DOHH2 (cell line): Measurements from ENCODE around the gene COPS9.

ENCODE experiments used
- H3F3A ChIP-seq: fragments of 200-600 bp; sonication (generic), shearing (Covaris generic); 2 replicates; pipeline ENCODE4 v1.6.0; 2016; ENCODE audit warnings: antibody characterized with exemption, mild to moderate bottlenecking; ENCODE audit not compliant: control insufficient read depth, insufficient read depth
- H3K27ac ChIP-seq: fragments of 200-600 bp; sonication (generic); 2 replicates; pipeline ENCODE4 v1.5.1; 2014; ENCODE audit warnings: low read depth, mild to moderate bottlenecking, low read length, moderate library complexity
- H3K27me3 ChIP-seq: fragments of 200-600 bp; sonication (generic); 2 replicates; pipeline ENCODE4 v1.6.1; 2014; ENCODE audit warnings: mild to moderate bottlenecking, low read length, mixed read lengths; ENCODE audit not compliant: control insufficient read depth
- H3K36me3 ChIP-seq: fragments of 200-600 bp; sonication (generic); 2 replicates; pipeline ENCODE4 v1.6.1; 2014; ENCODE audit warnings: mild to moderate bottlenecking, low read length, moderate library complexity, mixed read lengths; ENCODE audit not compliant: control insufficient read depth
- H3K4me1 ChIP-seq: fragments of 200-600 bp; sonication (generic); 2 replicates; pipeline ENCODE4 v1.6.1; 2014; ENCODE audit warnings: mild to moderate bottlenecking, low read length, mixed read lengths; ENCODE audit not compliant: control insufficient read depth
- H3K4me2 ChIP-seq: fragments of 200-600 bp; sonication (generic); 2 replicates; pipeline ENCODE4 v1.6.0; 2014; ENCODE audit warnings: mild to moderate bottlenecking, low read length, moderate library complexity
- H3K4me3 ChIP-seq: fragments of 200-600 bp; sonication (generic); 2 replicates; pipeline ENCODE4 v1.5.1; 2014; ENCODE audit warnings: mild to moderate bottlenecking, low read length, mixed read lengths
- H3K79me2 ChIP-seq: fragments of 200-600 bp; sonication (generic); 2 replicates; pipeline ENCODE4 v1.6.1; 2014; ENCODE audit warnings: mild to moderate bottlenecking, low read length, mixed read lengths; ENCODE audit not compliant: control insufficient read depth
- H3K9me2 ChIP-seq: fragments of 200-600 bp; sonication (generic); replicated peaks from 2 replicates; pipeline ENCODE4 v1.6.1; 2014; ENCODE audit warnings: mild to moderate bottlenecking, low read length, mixed read lengths; ENCODE audit not compliant: control insufficient read depth
- H3K9me3 ChIP-seq: fragments of 200-600 bp; sonication (generic); 2 replicates; pipeline ENCODE4 v1.6.1; 2014; ENCODE audit warnings: antibody characterized with exemption, low read length, mixed read lengths; ENCODE audit not compliant: control insufficient read depth, insufficient read depth
- H4K20me1 ChIP-seq: fragments of 200-600 bp; sonication (generic); 2 replicates; pipeline ENCODE4 v1.6.0; 2014; ENCODE audit warnings: low read depth, mild to moderate bottlenecking, antibody characterized with exemption, low read length, moderate library complexity; ENCODE audit not compliant: control insufficient read depth, insufficient read depth
- EZH2phosphoT487 ChIP-seq: fragments of 200-600 bp; sonication (generic); IDR thresholded peaks from 2 replicates; pipeline ENCODE4 v1.6.1; 2017; ENCODE audit warnings: borderline replicate concordance, mild to moderate bottlenecking, antibody characterized with exemption, low read length, moderate library complexity, mixed read lengths
- TF ChIP-seq, protein P1 (sequence below): fragments of 200-600 bp; sonication (generic); IDR thresholded peaks from one replicate; pipeline ENCODE4 v1.5.1; 2014; ENCODE audit warnings: antibody characterized with exemption, mild to moderate bottlenecking, low read depth, low read length; ENCODE audit not compliant: poor library complexity, severe bottlenecking

Gene COPS9

DNA sequence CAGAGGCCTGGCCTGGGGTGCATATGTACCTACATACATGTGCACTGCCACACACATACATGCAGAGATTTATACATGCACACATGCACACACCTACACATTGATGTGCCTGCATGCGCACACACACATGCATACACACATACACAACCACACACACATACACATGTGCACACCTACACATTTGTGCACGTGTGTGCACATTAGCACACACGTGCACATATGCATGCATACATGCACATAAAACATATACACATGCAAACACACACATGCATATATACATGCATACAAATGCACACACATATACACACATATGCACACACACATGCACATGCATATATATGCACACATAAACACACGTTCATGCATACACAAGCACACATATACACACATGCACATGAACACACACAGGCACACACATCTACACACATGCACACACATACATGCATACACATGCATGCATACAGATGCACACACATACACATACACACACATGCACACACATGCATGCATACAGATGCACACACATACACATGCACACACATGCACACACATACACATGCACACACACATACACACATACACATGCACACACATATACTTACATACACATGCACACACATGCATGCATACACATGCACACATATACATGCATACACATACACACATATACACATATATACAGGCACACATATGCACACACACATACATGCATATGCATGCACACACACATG lies 27.9 kb upstream of the COPS9 start:
- Histone ChIP-seq H3K79me2 (no peaks in the 10 kb centered on the region), H3K9me3 (no peaks in the 10 kb centered on the region), H3K9me2 (no peaks in the 10 kb centered on the region), H3K36me3 (no peaks in the 10 kb centered on the region), H3K4me3 (no peak overlapping the region), H3K4me2 (no peak overlapping the region), H3K4me1 (no peaks in the 10 kb centered on the region), H3K27ac (no peak overlapping the region), H3K27me3 (no peaks in the 10 kb centered on the region), H4K20me1 (no peaks in the 10 kb centered on the region), H3F3A (no peaks in the 10 kb centered on the region)
- no peak for TF ChIP-seq EZH2phosphoT487
- TF ChIP-seq, protein P1, sequence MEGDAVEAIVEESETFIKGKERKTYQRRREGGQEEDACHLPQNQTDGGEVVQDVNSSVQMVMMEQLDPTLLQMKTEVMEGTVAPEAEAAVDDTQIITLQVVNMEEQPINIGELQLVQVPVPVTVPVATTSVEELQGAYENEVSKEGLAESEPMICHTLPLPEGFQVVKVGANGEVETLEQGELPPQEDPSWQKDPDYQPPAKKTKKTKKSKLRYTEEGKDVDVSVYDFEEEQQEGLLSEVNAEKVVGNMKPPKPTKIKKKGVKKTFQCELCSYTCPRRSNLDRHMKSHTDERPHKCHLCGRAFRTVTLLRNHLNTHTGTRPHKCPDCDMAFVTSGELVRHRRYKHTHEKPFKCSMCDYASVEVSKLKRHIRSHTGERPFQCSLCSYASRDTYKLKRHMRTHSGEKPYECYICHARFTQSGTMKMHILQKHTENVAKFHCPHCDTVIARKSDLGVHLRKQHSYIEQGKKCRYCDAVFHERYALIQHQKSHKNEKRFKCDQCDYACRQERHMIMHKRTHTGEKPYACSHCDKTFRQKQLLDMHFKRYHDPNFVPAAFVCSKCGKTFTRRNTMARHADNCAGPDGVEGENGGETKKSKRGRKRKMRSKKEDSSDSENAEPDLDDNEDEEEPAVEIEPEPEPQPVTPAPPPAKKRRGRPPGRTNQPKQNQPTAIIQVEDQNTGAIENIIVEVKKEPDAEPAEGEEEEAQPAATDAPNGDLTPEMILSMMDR = no peak

DNA sequence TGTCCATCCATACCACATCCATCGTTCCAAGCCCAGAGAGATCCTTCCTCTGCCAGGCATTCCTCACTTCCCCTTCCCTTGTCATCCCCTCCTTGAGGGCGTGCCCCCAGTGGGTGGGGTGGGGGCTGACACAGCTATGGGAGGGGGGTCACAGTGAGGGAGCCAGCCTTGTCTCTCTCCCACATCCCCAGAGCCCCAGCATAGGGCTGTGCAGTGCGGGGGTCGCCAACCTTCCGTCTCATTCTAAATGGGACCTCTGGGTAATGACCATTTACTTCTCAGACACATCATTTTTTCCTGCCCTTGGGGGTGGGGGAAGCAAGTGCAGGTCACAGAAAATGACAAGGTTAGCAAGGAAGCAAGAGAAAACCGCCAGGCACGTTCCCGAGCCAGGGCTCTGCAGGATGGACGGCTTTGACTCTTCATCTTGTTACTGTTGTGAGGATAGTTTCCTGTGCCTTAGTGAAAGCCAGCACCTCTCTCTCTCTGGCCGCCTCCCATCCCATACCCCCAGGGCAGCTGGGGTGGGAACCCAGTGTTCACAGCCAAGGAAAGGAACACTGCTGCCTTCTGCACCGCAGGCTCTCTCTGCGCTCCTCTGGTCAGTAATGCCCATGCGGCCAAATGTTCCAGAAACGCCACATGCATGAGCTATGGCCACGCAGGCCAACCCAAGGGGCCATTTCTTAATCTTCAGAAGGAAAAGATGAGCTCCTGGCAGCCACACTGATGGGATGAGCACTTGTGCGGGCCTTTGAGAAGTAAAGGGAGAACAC lies 27.0 kb upstream of the COPS9 start:
- H3K4me2 ChIP-seq = no peak overlapping the region
- no peak overlapping the region for H3K4me3 ChIP-seq
- H3F3A ChIP-seq = no peaks in the 10 kb centered on the region
- no peaks in the 10 kb centered on the region for H4K20me1 ChIP-seq
- no peaks in the 10 kb centered on the region for H3K27me3 ChIP-seq
- no peaks in the 10 kb centered on the region for H3K79me2 ChIP-seq
- TF ChIP-seq, protein P1 = no peak
- TF ChIP-seq EZH2phosphoT487 = no peak
- no peaks in the 10 kb centered on the region for H3K9me3 ChIP-seq
- H3K27ac ChIP-seq = no peak overlapping the region
- H3K4me1 ChIP-seq = no peaks in the 10 kb centered on the region
- H3K36me3 ChIP-seq = no peaks in the 10 kb centered on the region
- no peaks in the 10 kb centered on the region for H3K9me2 ChIP-seq

DNA sequence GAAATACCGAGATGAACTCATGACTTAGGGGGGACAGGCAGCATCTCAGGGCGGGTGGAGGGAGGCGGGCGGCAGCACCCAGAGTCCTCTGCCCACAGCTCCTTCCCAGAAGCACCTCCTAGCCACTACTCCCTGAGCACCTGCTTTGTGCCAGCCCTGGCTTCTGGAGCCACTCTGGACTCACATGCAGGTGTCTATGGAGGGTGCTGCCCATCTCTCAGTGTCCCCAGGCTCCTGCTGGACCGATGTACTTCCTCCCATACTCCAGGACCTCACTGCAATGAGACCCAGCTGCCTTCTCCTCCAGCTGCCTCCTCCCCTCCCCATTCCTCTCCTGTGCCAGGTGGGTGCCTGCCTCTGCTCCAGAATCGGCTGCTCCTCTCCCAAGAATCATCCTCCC lies 26.4 kb upstream of the COPS9 start:
- Histone ChIP-seq H4K20me1 (no peaks in the 10 kb centered on the region), H3K27me3 (no peaks in the 10 kb centered on the region), H3K9me3 (no peaks in the 10 kb centered on the region), H3K27ac (no peak overlapping the region), H3K4me2 (no peak overlapping the region), H3K4me1 (no peaks in the 10 kb centered on the region), H3K36me3 (no peaks in the 10 kb centered on the region), H3F3A (no peaks in the 10 kb centered on the region), H3K79me2 (no peaks in the 10 kb centered on the region), H3K4me3 (no peak overlapping the region), H3K9me2 (no peaks in the 10 kb centered on the region)
- TF ChIP-seq, protein P1 = no peak
- no peak for TF ChIP-seq EZH2phosphoT487
